Measurements from ENCODE around the gene ELN.

- TF ChIP-seq POLR2A (IDR thresholded peaks at IDR 0.05) = no peak
- TF ChIP-seq, protein P1, sequence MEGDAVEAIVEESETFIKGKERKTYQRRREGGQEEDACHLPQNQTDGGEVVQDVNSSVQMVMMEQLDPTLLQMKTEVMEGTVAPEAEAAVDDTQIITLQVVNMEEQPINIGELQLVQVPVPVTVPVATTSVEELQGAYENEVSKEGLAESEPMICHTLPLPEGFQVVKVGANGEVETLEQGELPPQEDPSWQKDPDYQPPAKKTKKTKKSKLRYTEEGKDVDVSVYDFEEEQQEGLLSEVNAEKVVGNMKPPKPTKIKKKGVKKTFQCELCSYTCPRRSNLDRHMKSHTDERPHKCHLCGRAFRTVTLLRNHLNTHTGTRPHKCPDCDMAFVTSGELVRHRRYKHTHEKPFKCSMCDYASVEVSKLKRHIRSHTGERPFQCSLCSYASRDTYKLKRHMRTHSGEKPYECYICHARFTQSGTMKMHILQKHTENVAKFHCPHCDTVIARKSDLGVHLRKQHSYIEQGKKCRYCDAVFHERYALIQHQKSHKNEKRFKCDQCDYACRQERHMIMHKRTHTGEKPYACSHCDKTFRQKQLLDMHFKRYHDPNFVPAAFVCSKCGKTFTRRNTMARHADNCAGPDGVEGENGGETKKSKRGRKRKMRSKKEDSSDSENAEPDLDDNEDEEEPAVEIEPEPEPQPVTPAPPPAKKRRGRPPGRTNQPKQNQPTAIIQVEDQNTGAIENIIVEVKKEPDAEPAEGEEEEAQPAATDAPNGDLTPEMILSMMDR (IDR thresholded peaks at IDR 0.05) = no peak
These were observed 32.0 kb upstream of the ELN start for GRCh38 chr7:73995821-73996511.
